ENCODE results near the gene WBP1L.

WBP1L gene

GRCh38 chr10:102759497-102760210, 15.9 kb downstream of the WBP1L start:
- DNase-seq = no peak

- DNase-seq = no peak
These were observed 18.2 kb downstream of the WBP1L start for GRCh38 chr10:102761981-102762380.

GRCh38 chr10:102762401-102763015, 18.8 kb downstream of the WBP1L start:
- no peak for DNase-seq

GRCh38 chr10:102763037-102763607, 19.4 kb downstream of the WBP1L start:
- no peak for DNase-seq

- DNase-seq = no peak
These were observed 20.9 kb downstream of the WBP1L start for GRCh38 chr10:102764470-102765161.

GRCh38 chr10:102765336-102765735, 21.6 kb downstream of the WBP1L start:
- DNase-seq = no peak

GRCh38 chr10:102767428-102768160, 23.8 kb downstream of the WBP1L start:
- no peak for DNase-seq

- DNase-seq = no peak
These were observed 25.8 kb downstream of the WBP1L start for GRCh38 chr10:102769375-102770107.

- DNase-seq = no peak
These were observed 26.3 kb downstream of the WBP1L start for GRCh38 chr10:102770108-102770482.

- DNase-seq = no peak
These were observed 27.0 kb downstream of the WBP1L start for GRCh38 chr10:102770792-102771191.

GRCh38 chr10:102773320-102773719, 29.6 kb downstream of the WBP1L start:
- peak in 3 of 4 experiments; percentile 7 to 82 (median 54) for DNase-seq

GRCh38 chr10:102773986-102774385, 30.2 kb downstream of the WBP1L start:
- DNase-seq = peak; percentile 42 to 68 (median 66)

GRCh38 chr10:102775201-102775934, 31.6 kb downstream of the WBP1L start:
- peak in 1 of 4 experiments; percentile 20 for DNase-seq

GRCh38 chr10:102775935-102776669, 32.4 kb downstream of the WBP1L start:
- DNase-seq = peak; percentile 84 to 91 (median 88)

- peak; percentile 49 to 73 (median 64) for DNase-seq
These were observed 33.2 kb downstream of the WBP1L start for GRCh38 chr10:102776779-102777456.

GRCh38 chr10:102777711-102778453, 34.1 kb downstream of the WBP1L start:
- peak in 1 of 4 experiments; percentile 13 for DNase-seq

- no peak for DNase-seq
These were observed 35.0 kb downstream of the WBP1L start for GRCh38 chr10:102778781-102779180.

GRCh38 chr10:102779680-102780526, 36.2 kb downstream of the WBP1L start:
- DNase-seq = no peak

Measured in suppressor macrophage (primary cell).